ENCODE measurements around the gene DNAJC4. TPM values are rescaled to one million over a fixed set of nuclear protein-coding genes. Genes with fewer than 3 reads are reported as not detected.

Gene DNAJC4
- total and polyA plus RNA-seq, 9 of the 15 experiments (the other 6 are each of a cell fraction or from before 2014, with no cell fraction given): 4.0 to 32.6 (median 19.9) TPM

DNA sequence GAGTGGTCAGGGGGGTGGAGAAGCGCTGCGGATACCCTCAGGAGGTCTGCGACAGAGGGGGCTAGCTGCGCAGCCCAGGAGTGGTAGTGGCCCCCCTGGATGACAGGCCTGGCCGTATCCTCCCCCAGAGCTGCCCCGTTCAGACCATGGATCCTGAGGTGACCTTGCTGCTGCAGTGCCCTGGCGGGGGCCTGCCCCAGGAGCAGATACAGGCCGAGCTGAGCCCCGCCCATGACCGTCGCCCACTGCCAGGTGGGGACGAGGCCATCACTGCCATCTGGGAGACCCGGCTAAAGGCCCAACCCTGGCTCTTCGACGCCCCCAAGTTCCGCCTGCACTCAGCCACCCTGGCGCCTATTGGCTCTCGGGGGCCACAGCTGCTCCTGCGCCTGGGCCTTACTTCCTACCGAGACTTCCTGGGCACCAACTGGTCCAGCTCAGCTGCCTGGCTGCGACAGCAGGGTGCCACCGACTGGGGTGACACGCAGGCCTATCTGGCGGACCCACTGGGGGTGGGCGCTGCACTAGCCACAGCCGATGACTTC lies 3.8 kb upstream of the DNAJC4 start (continued):
- TF ChIP-seq, protein P1, sequence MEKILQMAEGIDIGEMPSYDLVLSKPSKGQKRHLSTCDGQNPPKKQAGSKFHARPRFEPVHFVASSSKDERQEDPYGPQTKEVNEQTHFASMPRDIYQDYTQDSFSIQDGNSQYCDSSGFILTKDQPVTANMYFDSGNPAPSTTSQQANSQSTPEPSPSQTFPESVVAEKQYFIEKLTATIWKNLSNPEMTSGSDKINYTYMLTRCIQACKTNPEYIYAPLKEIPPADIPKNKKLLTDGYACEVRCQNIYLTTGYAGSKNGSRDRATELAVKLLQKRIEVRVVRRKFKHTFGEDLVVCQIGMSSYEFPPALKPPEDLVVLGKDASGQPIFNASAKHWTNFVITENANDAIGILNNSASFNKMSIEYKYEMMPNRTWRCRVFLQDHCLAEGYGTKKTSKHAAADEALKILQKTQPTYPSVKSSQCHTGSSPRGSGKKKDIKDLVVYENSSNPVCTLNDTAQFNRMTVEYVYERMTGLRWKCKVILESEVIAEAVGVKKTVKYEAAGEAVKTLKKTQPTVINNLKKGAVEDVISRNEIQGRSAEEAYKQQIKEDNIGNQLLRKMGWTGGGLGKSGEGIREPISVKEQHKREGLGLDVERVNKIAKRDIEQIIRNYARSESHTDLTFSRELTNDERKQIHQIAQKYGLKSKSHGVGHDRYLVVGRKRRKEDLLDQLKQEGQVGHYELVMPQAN (IDR thresholded peaks at IDR 0.05; ENCODE audit: borderline replicate concordance): no peak
- TF ChIP-seq NFE2L1 (tag; IDR thresholded peaks at IDR 0.05; ENCODE audit: borderline replicate concordance, low read depth): no peak
- TF ChIP-seq RBFOX2 (IDR thresholded peaks at IDR 0.05; ENCODE audit: low read depth, low read length): peak; percentile 63
- TF ChIP-seq L3MBTL2 (IDR thresholded peaks at IDR 0.05): 0 out of 2 replicates have a peak, but pooled peaks have one; percentile 49
- TF ChIP-seq NFRKB (IDR thresholded peaks at IDR 0.05; ENCODE audit: low read depth): peak; percentile 23; the same call in 1 of the 2 replicates
- TF ChIP-seq MTA3 (IDR thresholded peaks at IDR 0.05; ENCODE audit: borderline replicate concordance): 0 out of 2 replicates have a peak, but pooled peaks have one; percentile 14
- no peak for TF ChIP-seq GTF2F1 (IDR thresholded peaks at IDR 0.05; ENCODE audit: low read depth, low read length)
- TF ChIP-seq ZNF143 (CRISPR knock-in tag; IDR thresholded peaks at IDR 0.05): 0 out of 2 replicates have a peak, but pooled peaks have one; percentile 43
- 0 out of 2 replicates have a peak, but pooled peaks have one; percentile 4 for TF ChIP-seq VEZF1 (CRISPR knock-in tag; IDR thresholded peaks at IDR 0.05)
- TF ChIP-seq KLF13 (tag; IDR thresholded peaks at IDR 0.05; ENCODE audit: borderline replicate concordance, low read depth): no peak
- no peak for TF ChIP-seq MYC (IDR thresholded peaks at IDR 0.05; ENCODE audit: low read depth, low read length)
- TF ChIP-seq MYC (CRISPR knock-in tag; IDR thresholded peaks at IDR 0.05; ENCODE audit: borderline replicate concordance, low read depth): 0 out of 2 replicates have a peak, but pooled peaks have one; percentile 35
- TF ChIP-seq E2F6 (IDR thresholded peaks at IDR 0.05; ENCODE audit: borderline replicate concordance in 1 of 2, extremely low read depth in 1 of 2, insufficient read depth in 1 of 2, insufficient read length in 1 of 2, low read depth in 1 of 2, low read length in 1 of 2, poor library complexity in 1 of 2, severe bottlenecking in 1 of 2): peak in 1 of 2 experiments; percentile 46
- TF ChIP-seq GATAD2B (IDR thresholded peaks at IDR 0.05; ENCODE audit: borderline replicate concordance): peak; percentile 57; the same call in 1 of the 2 replicates
- TF ChIP-seq HNRNPL (IDR thresholded peaks at IDR 0.05; ENCODE audit: low read depth, low read length): 0 out of 2 replicates have a peak, but pooled peaks have one; percentile 55
- no peak for TF ChIP-seq ZNF239 (CRISPR knock-in tag; IDR thresholded peaks at IDR 0.05)
- TF ChIP-seq FOXA3 (CRISPR knock-in tag; conservative IDR thresholded peaks at IDR 0.05 in 1 of 2, IDR thresholded peaks at IDR 0.05 in 1 of 2): 0 out of 4 replicates have a peak, but pooled peaks of 1 of the 2 experiments have one; percentile 52
- 0 out of 2 replicates have a peak, but pooled peaks have one; percentile 11 for TF ChIP-seq ARID1B (IDR thresholded peaks at IDR 0.05)
- TF ChIP-seq SIN3A (IDR thresholded peaks at IDR 0.05; ENCODE audit: borderline replicate concordance in 2 of 2, control insufficient read depth in 1 of 2, low read depth in 2 of 2, low read length in 2 of 2): 0 out of 4 replicates have a peak, but pooled peaks of 1 of the 2 experiments have one; percentile 11
- TF ChIP-seq TAF1 (IDR thresholded peaks at IDR 0.05; ENCODE audit: control insufficient read depth, extremely low read depth, insufficient read depth, low read length, severe bottlenecking): no peak
- TF ChIP-seq ZNF217 (CRISPR knock-in tag; IDR thresholded peaks at IDR 0.05): no peak
- TF ChIP-seq ZBTB1 (CRISPR knock-in tag; IDR thresholded peaks at IDR 0.05; ENCODE audit: borderline replicate concordance, low read depth): no peak
